ENCODE results near the gene LRRC57.

LRRC57 gene

DNA sequence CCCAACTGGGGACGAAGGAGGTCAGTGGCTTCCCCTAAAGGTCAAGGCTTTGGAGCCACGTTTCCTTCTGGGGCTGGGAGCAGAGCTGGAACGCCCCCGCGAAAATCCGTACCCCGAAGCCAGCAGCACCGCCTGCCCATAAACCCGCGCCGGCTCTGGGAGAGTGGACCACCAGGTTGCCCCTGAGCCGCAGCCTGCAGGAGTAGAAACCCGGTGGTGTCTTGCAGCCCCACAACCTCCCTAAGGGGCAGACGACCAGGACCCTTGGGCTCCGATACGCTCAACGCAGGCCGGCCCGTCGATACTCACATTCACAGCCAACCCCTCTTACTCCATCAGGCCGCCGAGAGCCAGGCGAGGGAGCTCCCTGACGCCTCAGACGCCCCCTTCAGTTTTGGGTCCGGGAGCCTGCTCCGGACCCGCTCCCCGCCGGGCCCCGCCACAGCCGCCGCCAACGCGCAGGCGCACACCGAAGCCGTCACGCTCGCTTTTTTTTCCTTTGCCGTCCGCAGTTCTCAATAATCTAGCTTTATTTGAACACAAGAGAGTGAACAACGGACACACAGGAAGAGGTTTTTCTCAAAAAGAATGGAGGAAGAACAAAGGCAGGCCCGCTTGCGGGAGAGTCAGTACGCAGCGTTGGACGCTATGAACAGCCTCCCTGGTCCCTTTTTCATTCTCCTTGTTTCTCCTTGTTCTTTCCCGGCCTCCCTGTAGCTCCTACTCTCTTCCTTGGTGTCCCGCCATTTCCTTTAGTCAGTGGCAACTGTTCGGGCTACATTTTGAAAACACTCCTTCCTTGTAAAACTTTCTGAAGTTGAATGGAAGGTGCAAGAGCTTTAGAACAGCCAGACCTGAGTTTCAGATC is 57.7 kb downstream of the LRRC57 start, which contains the start of gene ZNF106:
Gene ZNF106, minus strand, starts transcription at position 471 of the 868 bp plus-strand sequence. CDS start 18,852 bp downstream, outside the sequence.
- peak; percentile 96 for DNase-seq

DNA sequence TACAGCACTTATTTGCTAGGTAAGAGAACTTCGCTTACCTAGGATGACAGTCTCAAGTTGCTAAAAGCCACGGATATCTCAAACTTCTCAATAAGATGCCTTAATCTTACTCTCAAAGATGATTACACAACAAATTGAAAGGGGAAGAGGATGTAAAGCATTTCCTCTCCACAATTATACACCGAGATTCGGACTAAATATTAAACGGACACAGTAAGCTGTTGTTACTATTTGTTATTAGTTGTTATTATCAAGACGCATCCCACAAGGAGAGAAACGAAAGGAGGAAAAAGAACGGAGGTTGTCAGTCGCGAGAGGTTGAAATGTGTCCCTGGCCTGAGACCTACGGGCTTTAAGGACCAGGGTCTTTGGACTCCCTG is 58.3 kb downstream of the LRRC57 start:
- DNase-seq, result peak; percentile 49
